K562 (cell line): ENCODE results near the gene PLAA. TPM values are rescaled to one million over a fixed set of nuclear protein-coding genes. Genes with fewer than 3 reads are reported as not detected.

Experiments
- ATAC-seq: fragments of 200-7000 bp; cut with Tn5 transposase; 3 replicates; pipeline ENCODE4 v1.9.1; 2020; ENCODE audit warnings: moderate library complexity
- BruUV-seq: library from RNA; stranded (reverse); fragments of 400-500 nt; replicated peaks from 2 replicates; lab custom pipeline; 2021; lab: Mats Ljungman, UMichigan
- CTCF ChIA-PET: fragments of 300-600 bp; formaldehyde crosslinking; extraction: SDS; loops from one replicate; lab custom pipeline; 2021; ENCODE audit warnings: low intra/inter-chr PET ratio; lab: Yijun Ruan, JAX
- POLR2A ChIA-PET: fragments of 300-600, 350-650 bp; sonication (Branson Sonifier 250); formaldehyde crosslinking; extraction: SDS; loops from one replicate; lab custom pipeline; 2021; ENCODE audit warnings: antibody characterized with exemption, inconsistent platforms; lab: Yijun Ruan, JAX
- DNase-seq, 4 experiments: peaks; one replicate each; pipeline versions ENCODE4 v3.0.0 to v3.0.0-alpha.2; 2011 to 2018; ENCODE audit warnings: low spot score in 3 of 4, mixed read lengths in 3 of 4; ENCODE audit errors: extremely low read depth in 1 of 4
- FAIRE-seq: peaks from 2 replicates; lab custom pipeline; 2011; peaks lifted over from hg19 to GRCh38; lab: Jason Lieb, UNC
- H2AFZ ChIP-seq: 2 replicates; pipeline ENCODE4 v1.6.0; 2011; ENCODE audit warnings: low read depth, low read length, control low read depth, inconsistent platforms
- H3K27ac ChIP-seq: fragments of 200-600 bp; 3 replicates; pipeline ENCODE4 v1.8.0; 2011; ENCODE audit warnings: low read depth, mild to moderate bottlenecking, control low read depth, inconsistent platforms, low read length, moderate library complexity, mixed read lengths; ENCODE audit errors: extremely low read depth
- H3K27me3 ChIP-seq, 2 experiments: fragments of 300-600 bp in 1 of 2; 2 replicates in 1 of 2; 3 replicates in 1 of 2; pipeline versions ENCODE4 v1.6.0 to v1.8.0; 2011; ENCODE audit warnings: inconsistent platforms in 2 of 2, low read length in 2 of 2, mild to moderate bottlenecking in 1 of 2, mixed read lengths in 1 of 2, moderate library complexity in 1 of 2; ENCODE audit not compliant: control insufficient read depth in 2 of 2, insufficient read depth in 2 of 2
- H3K36me3 ChIP-seq: fragments of 300-600 bp; 3 replicates; pipeline ENCODE4 v1.8.0; 2011; ENCODE audit warnings: mild to moderate bottlenecking, low read length, inconsistent platforms; ENCODE audit not compliant: control insufficient read depth, insufficient read depth
- H3K4me1 ChIP-seq, 2 experiments: fragments of 200-600 bp in 1 of 2; replicated peaks in 1 of 2; 2 replicates in 1 of 2; 3 replicates in 1 of 2; pipeline versions ENCODE4 v1.5.1 to v1.8.0; 2011; ENCODE audit warnings: inconsistent platforms in 2 of 2, low read length in 2 of 2, mild to moderate bottlenecking in 1 of 2, mixed read lengths in 1 of 2, moderate library complexity in 1 of 2; ENCODE audit not compliant: control insufficient read depth in 2 of 2, insufficient read depth in 2 of 2
- H3K4me2 ChIP-seq: 2 replicates; pipeline ENCODE4 v1.6.1; 2011; ENCODE audit warnings: low read length, control low read depth, inconsistent platforms, mixed read lengths; ENCODE audit not compliant: insufficient read depth
- H3K4me3 ChIP-seq: fragments of 200-600 bp; sonication (generic), shearing (Covaris generic); 2 replicates; pipeline ENCODE4 v1.5.1; 2016; ENCODE audit warnings: control low read depth, inconsistent platforms
- H3K79me2 ChIP-seq: fragments of 200-600 bp; 3 replicates; pipeline ENCODE4 v1.8.0; 2011; ENCODE audit warnings: low read length, inconsistent platforms; ENCODE audit not compliant: control insufficient read depth, insufficient read depth
- H3K9ac ChIP-seq, 2 experiments: 2 replicates each; pipeline versions ENCODE4 v1.6.0 to v1.6.1; 2011; ENCODE audit warnings: low read depth in 2 of 2, low read length in 2 of 2, control low read depth in 1 of 2, inconsistent platforms in 1 of 2, mild to moderate bottlenecking in 1 of 2, mixed read lengths in 1 of 2; ENCODE audit not compliant: insufficient read depth in 1 of 2
- H3K9me1 ChIP-seq: one replicate; pipeline ENCODE4 v1.6.0; 2011; ENCODE audit warnings: inconsistent platforms, mild to moderate bottlenecking, low read length, moderate library complexity; ENCODE audit not compliant: control insufficient read depth, insufficient read depth
- H3K9me3 ChIP-seq: replicated peaks from 2 replicates; pipeline ENCODE4 v1.5.1; 2011; ENCODE audit warnings: low read depth, low read length, inconsistent platforms; ENCODE audit not compliant: control insufficient read depth, insufficient read depth
- H4K20me1 ChIP-seq: replicated peaks from 2 replicates; pipeline ENCODE4 v1.6.1; 2011; ENCODE audit warnings: low read length, inconsistent platforms, mixed read lengths; ENCODE audit not compliant: control insufficient read depth, insufficient read depth
- BCOR ChIP-seq: fragments of 450-650 bp; IDR thresholded peaks from 2 replicates; pipeline ENCODE4 v1.6.1; 2016
- CBFA2T3 ChIP-seq: fragments of 450-650 bp; IDR thresholded peaks from 2 replicates; pipeline ENCODE4 v1.6.1; 2017
- GTF2F1 ChIP-seq: IDR thresholded peaks from 2 replicates; pipeline ENCODE4 v1.6.1; 2011; ENCODE audit warnings: low read depth, low read length, improper control_type of control experiment
- KDM5B ChIP-seq: fragments of 200-600 bp; sonication (generic); IDR thresholded peaks from 2 replicates; pipeline ENCODE4 v1.6.1; 2012; ENCODE audit warnings: low read depth, mild to moderate bottlenecking, moderate library complexity, low read length, control low read depth, inconsistent platforms; ENCODE audit not compliant: insufficient replicate concordance
- MCM3 ChIP-seq: fragments of 450-650 bp; IDR thresholded peaks from 2 replicates; pipeline ENCODE4 v1.6.1; 2016
- MEIS2 ChIP-seq: fragments of 450-650 bp; IDR thresholded peaks from 2 replicates; pipeline ENCODE4 v1.6.1; 2014; ENCODE audit warnings: mild to moderate bottlenecking; ENCODE audit not compliant: partially characterized antibody
- NCOA6 ChIP-seq: fragments of 450-650 bp; IDR thresholded peaks from 2 replicates; pipeline ENCODE4 v1.6.1; 2017; ENCODE audit warnings: mild to moderate bottlenecking
- NONO ChIP-seq, 2 experiments: fragments of 200-400 bp in 1 of 2; fragments of 450-650 bp in 1 of 2; formaldehyde crosslinking in 1 of 2; IDR thresholded peaks; 2 replicates each; pipeline ENCODE4 v1.6.1; 2017; ENCODE audit warnings: low read depth in 2 of 2, mild to moderate bottlenecking in 2 of 2, moderate library complexity in 2 of 2, low read length in 1 of 2
- NRF1 ChIP-seq, 2 experiments: fragments of 450-650 bp; IDR thresholded peaks in 1 of 2; conservative IDR thresholded peaks in 1 of 2; 2 replicates each; pipeline ENCODE4 v1.6.1; 2014; ENCODE audit warnings: mild to moderate bottlenecking in 2 of 2
- ZNF785 ChIP-seq: fragments of 250-450 bp; sonication (Bioruptor Pico); IDR thresholded peaks from 2 replicates; pipeline ENCODE4 v1.4.0; 2020; ENCODE audit warnings: mild to moderate bottlenecking
- WGBS: fragments of 100-300 bp; shearing (Covaris generic); methylation state at CpG from one replicate; pipeline ENCODE4 v1.1.6; 2016; ENCODE audit warnings: low coverage, mixed read lengths; ENCODE audit not compliant: insufficient coverage; ENCODE audit errors: missing lambda C conversion rate; 5-methylcytosine and 5-hydroxymethylcytosine counted together
- in situ Hi-C: fragments of 300-500 bp; cut with MboI; formaldehyde crosslinking; loops from 4 replicates; pipeline ENCODE4 v1.15.0; 2018; ENCODE audit warnings: inconsistent platforms, mixed read lengths
- intact Hi-C: fragments of 100-400 bp; cut with micrococcal nuclease; formaldehyde crosslinking; loops from 2 replicates; pipeline ENCODE4 v1.14.2; 2022
- polyA plus RNA-seq, 8 experiments: library from polyadenylated mRNA; depleted of rRNA in 4 of 8; stranded (reverse) in 5 of 8; unstranded in 3 of 8; fragments of >200 nt; fragmentation: Nextera tagmentation in 2 of 8; fragmentation: Illumina TruSeq in 1 of 8; extraction: Ambion mirVana in 2 of 8; extraction: Trizol in 1 of 8; gene quantifications; 2 replicates each; pipeline versions ENCODE4 v1.2.1 to v1.2.3, GENCODE V29; 2011 to 2014; ENCODE audit warnings: inconsistent platforms in 1 of 8, missing spikeins in 1 of 8
- total RNA-seq, 7 experiments: library from RNA; depleted of rRNA in 6 of 7; stranded (reverse); fragments of >200 nt in 6 of 7; fragmentation: Illumina TruSeq in 2 of 7; extraction: Trizol in 2 of 7; gene quantifications; 2 replicates each; pipeline versions ENCODE4 v1.2.1 to v1.2.3, GENCODE V29; 2011 to 2021; ENCODE audit warnings: low replicate concordance in 1 of 7
- TF ChIP-seq, protein P1 (sequence below): fragments of 450-650 bp; IDR thresholded peaks from 2 replicates; pipeline ENCODE4 v1.6.1; 2017; ENCODE audit warnings: antibody characterized with exemption, mild to moderate bottlenecking
- TF ChIP-seq, protein P2 (sequence below): sonication (generic); formaldehyde crosslinking; IDR thresholded peaks from 2 replicates; pipeline ENCODE4 v1.8.0; 2022; ENCODE audit warnings: missing genetic modification reagents, mild to moderate bottlenecking, moderate library complexity, borderline replicate concordance
- TF ChIP-seq, protein P3 (sequence below): sonication (generic); formaldehyde crosslinking; IDR thresholded peaks from 2 replicates; pipeline ENCODE4 v1.8.1; 2023; ENCODE audit warnings: mild to moderate bottlenecking, missing genetic modification reagents
- TF ChIP-seq, protein P4 (sequence below): sonication (generic); formaldehyde crosslinking; IDR thresholded peaks from 2 replicates; pipeline ENCODE4 v1.4.0; 2020; ENCODE audit warnings: mild to moderate bottlenecking, missing genetic modification reagents

Gene PLAA
- total and polyA plus RNA-seq, 9 of the 15 experiments (the other 6 are each of a cell fraction or from before 2014, with no cell fraction given) = 3.5 to 20.7 (median 16.6) TPM

DNA sequence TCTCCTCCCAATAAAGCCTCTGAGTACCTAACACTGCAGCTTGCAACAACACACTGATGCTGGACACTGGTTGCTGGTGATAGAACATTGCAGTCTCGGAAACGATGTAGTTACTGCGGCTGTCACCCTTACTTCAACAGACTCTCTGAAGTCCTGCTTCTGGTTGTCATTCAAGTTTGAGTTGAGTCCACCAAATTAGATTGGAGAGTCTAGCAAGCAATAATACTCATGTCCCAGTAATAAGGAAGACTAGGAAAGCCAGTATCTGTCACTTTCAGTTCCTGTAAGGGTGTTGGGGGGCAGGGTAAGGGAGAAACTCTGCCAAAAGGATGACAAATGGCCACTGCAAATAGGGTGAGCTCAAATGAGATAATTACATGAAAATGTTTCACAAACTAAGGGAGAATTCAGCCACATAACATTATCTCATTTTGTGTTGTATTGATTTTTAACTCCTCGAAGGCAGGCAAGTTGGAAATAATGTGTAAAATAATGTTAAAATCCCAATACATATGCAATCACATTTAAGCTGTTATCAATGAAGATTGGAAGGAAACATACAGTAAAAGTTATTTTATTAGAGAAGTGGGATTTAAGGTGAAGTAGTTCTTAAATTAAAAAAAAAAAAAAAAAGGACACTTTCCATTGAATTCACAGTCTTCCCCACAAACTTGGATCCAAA, 8.3 kb upstream of the PLAA start:
- Histone ChIP-seq H2AFZ (peak overlapping the region; percentile 71), H3K4me3 (peak overlapping the region; percentile 49), H3K79me2 (peaks cover 17% of the 10 kb centered on the region), H3K36me3 (no peaks in the 10 kb centered on the region), H3K4me2 (peak overlapping the region; percentile 87), H3K9me1 (no peaks in the 10 kb centered on the region), H3K4me1 (no peaks in the 10 kb centered on the region; a peak in 2 of 5 replicates), H3K9me3 (no peaks in the 10 kb centered on the region), H3K27me3 (no peaks in the 10 kb centered on the region), H4K20me1 (no peaks in the 10 kb centered on the region), H3K27ac (peak overlapping the region; percentile 96), H3K9ac (peak overlapping the region; percentile 52 to 88)
- BruUV-seq = TSS peak; percentile 88
- no peak for FAIRE-seq
- ChIA-PET POLR2A (interaction anchor here (0.6 to 1.7 kb wide), 7 partner anchors 8 to 80 kb away, joined by 3 to 8 read pairs (median 5); partner anchors contain the start of genes CAAP1 and PLAA), CTCF (interaction anchor here (0.5 kb wide), 1 partner anchor 41 kb away, joined by 3 read pairs; no protein-coding TSS in a partner anchor)
- in situ Hi-C loops = no loop called here
- intact Hi-C loops = loop anchor here (10.0 kb wide), 1 partner anchor 61 kb away; the partner anchor contains the start of gene CAAP1
- DNase-seq = peak in 2 of 4 experiments; percentile 15 to 45
- 0% methylated on average over 3 of the region's 4 CpGs for whole genome bisulfite sequencing
- ATAC-seq = peak; percentile 75
- no peak for TF ChIP-seq CBFA2T3
- no peak for TF ChIP-seq MCM3
- TF ChIP-seq MEIS2 = peak; percentile 77
- TF ChIP-seq ZNF785 (CRISPR knock-in tag) = no peak
- no peak for TF ChIP-seq BCOR
- TF ChIP-seq, protein P1, sequence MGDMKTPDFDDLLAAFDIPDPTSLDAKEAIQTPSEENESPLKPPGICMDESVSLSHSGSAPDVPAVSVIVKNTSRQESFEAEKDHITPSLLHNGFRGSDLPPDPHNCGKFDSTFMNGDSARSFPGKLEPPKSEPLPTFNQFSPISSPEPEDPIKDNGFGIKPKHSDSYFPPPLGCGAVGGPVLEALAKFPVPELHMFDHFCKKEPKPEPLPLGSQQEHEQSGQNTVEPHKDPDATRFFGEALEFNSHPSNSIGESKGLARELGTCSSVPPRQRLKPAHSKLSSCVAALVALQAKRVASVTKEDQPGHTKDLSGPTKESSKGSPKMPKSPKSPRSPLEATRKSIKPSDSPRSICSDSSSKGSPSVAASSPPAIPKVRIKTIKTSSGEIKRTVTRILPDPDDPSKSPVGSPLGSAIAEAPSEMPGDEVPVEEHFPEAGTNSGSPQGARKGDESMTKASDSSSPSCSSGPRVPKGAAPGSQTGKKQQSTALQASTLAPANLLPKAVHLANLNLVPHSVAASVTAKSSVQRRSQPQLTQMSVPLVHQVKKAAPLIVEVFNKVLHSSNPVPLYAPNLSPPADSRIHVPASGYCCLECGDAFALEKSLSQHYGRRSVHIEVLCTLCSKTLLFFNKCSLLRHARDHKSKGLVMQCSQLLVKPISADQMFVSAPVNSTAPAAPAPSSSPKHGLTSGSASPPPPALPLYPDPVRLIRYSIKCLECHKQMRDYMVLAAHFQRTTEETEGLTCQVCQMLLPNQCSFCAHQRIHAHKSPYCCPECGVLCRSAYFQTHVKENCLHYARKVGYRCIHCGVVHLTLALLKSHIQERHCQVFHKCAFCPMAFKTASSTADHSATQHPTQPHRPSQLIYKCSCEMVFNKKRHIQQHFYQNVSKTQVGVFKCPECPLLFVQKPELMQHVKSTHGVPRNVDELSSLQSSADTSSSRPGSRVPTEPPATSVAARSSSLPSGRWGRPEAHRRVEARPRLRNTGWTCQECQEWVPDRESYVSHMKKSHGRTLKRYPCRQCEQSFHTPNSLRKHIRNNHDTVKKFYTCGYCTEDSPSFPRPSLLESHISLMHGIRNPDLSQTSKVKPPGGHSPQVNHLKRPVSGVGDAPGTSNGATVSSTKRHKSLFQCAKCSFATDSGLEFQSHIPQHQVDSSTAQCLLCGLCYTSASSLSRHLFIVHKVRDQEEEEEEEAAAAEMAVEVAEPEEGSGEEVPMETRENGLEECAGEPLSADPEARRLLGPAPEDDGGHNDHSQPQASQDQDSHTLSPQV = no peak
- TF ChIP-seq NRF1 (conservative IDR thresholded peaks at IDR 0.05 in 1 of 2, IDR thresholded peaks at IDR 0.05 in 1 of 2) = no peak
- no peak for TF ChIP-seq GTF2F1
- TF ChIP-seq NONO (IDR thresholded peaks at IDR 0.05; ENCODE audit: low read depth in 2 of 2, low read length in 1 of 2) = no peak
- TF ChIP-seq, protein P2, sequence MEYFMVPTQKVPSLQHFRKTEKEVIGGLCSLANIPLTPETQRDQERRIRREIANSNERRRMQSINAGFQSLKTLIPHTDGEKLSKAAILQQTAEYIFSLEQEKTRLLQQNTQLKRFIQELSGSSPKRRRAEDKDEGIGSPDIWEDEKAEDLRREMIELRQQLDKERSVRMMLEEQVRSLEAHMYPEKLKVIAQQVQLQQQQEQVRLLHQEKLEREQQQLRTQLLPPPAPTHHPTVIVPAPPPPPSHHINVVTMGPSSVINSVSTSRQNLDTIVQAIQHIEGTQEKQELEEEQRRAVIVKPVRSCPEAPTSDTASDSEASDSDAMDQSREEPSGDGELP (CRISPR knock-in tag) = no peak
- no peak for TF ChIP-seq NCOA6
- TF ChIP-seq KDM5B = no peak
- TF ChIP-seq, protein P3, sequence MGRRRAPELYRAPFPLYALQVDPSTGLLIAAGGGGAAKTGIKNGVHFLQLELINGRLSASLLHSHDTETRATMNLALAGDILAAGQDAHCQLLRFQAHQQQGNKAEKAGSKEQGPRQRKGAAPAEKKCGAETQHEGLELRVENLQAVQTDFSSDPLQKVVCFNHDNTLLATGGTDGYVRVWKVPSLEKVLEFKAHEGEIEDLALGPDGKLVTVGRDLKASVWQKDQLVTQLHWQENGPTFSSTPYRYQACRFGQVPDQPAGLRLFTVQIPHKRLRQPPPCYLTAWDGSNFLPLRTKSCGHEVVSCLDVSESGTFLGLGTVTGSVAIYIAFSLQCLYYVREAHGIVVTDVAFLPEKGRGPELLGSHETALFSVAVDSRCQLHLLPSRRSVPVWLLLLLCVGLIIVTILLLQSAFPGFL (CRISPR knock-in tag) = no peak
- TF ChIP-seq, protein P4, sequence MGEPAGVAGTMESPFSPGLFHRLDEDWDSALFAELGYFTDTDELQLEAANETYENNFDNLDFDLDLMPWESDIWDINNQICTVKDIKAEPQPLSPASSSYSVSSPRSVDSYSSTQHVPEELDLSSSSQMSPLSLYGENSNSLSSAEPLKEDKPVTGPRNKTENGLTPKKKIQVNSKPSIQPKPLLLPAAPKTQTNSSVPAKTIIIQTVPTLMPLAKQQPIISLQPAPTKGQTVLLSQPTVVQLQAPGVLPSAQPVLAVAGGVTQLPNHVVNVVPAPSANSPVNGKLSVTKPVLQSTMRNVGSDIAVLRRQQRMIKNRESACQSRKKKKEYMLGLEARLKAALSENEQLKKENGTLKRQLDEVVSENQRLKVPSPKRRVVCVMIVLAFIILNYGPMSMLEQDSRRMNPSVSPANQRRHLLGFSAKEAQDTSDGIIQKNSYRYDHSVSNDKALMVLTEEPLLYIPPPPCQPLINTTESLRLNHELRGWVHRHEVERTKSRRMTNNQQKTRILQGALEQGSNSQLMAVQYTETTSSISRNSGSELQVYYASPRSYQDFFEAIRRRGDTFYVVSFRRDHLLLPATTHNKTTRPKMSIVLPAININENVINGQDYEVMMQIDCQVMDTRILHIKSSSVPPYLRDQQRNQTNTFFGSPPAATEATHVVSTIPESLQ = no peak
